Measurements from ENCODE around the gene RIMBP2. TPM values are rescaled to one million over a fixed set of nuclear protein-coding genes. Genes with fewer than 3 reads are reported as not detected.

Gene RIMBP2
- total and polyA plus RNA-seq, 9 of the 15 experiments (the other 6 are each of a cell fraction or from before 2014, with no cell fraction given): not detected

GRCh38 chr12:130545475-130545874 is 170.6 kb downstream of the RIMBP2 start:
- no peak overlapping the region for H3K4me3 ChIP-seq
- no peak overlapping the region for H3K9ac ChIP-seq (ENCODE audit: insufficient read depth in 1 of 2, low read depth in 2 of 2, low read length in 2 of 2)
- intact Hi-C loops (cut with micrococcal nuclease) (no loop called here), in situ Hi-C loops (cut with MboI) (no loop called here)
- no peaks in the 10 kb centered on the region for H3K9me3 ChIP-seq (replicated peaks; ENCODE audit: control insufficient read depth, insufficient read depth, low read depth, low read length)
- H3K9me1 ChIP-seq (ENCODE audit: control insufficient read depth, insufficient read depth, low read length): no peaks in the 10 kb centered on the region
- no TSS peak for BruUV-seq (replicated peaks)
- WGBS (ENCODE audit: insufficient coverage, low coverage, missing lambda C conversion rate): 2% methylated on average over 14 of the region's 17 CpGs
- POLR2A ChIA-PET: no interaction called here
- H3K4me2 ChIP-seq (ENCODE audit: insufficient read depth, low read length): no peak overlapping the region
- ATAC-seq (no peak), DNase-seq (ENCODE audit: extremely low read depth in 1 of 4, low spot score in 3 of 4) (no peak), FAIRE-seq (no peak)
- no peaks in the 10 kb centered on the region for H3K79me2 ChIP-seq (ENCODE audit: control insufficient read depth, insufficient read depth, low read length)
- CTCF ChIA-PET (ENCODE audit: low intra/inter-chr PET ratio): no interaction called here
- H3K27me3 ChIP-seq (ENCODE audit: control insufficient read depth in 2 of 2, insufficient read depth in 2 of 2, low read length in 2 of 2): peaks cover 0 to 3% of the 10 kb centered on the region in 2 experiments; a peak in 1 of 5 replicates
- H3K36me3 ChIP-seq (ENCODE audit: control insufficient read depth, insufficient read depth, low read length): no peaks in the 10 kb centered on the region
- no peaks in the 10 kb centered on the region for H3K4me1 ChIP-seq (replicated peaks in 1 of 2; ENCODE audit: control insufficient read depth in 2 of 2, insufficient read depth in 2 of 2, low read length in 2 of 2)
- H2AFZ ChIP-seq (ENCODE audit: low read depth, low read length): no peak overlapping the region
- no peaks in the 10 kb centered on the region for H4K20me1 ChIP-seq (replicated peaks; ENCODE audit: control insufficient read depth, insufficient read depth, low read length)
- no peak overlapping the region for H3K27ac ChIP-seq (ENCODE audit: extremely low read depth, low read depth, low read length)
- TF ChIP-seq PHF20 (IDR thresholded peaks at IDR 0.05; ENCODE audit: partially characterized antibody) (no peak), CXXC5 (CRISPR knock-in tag; IDR thresholded peaks at IDR 0.05) (no peak), MAZ (CRISPR knock-in tag; conservative IDR thresholded peaks at IDR 0.05 in 1 of 2, IDR thresholded peaks at IDR 0.05 in 1 of 2) (no peak), ZNF518B (CRISPR knock-in tag; IDR thresholded peaks at IDR 0.05) (no peak), ETV5 (CRISPR knock-in tag; IDR thresholded peaks at IDR 0.05; ENCODE audit: low read depth) (no peak), ERF (CRISPR knock-in tag; IDR thresholded peaks at IDR 0.05) (no peak), CHD7 (IDR thresholded peaks at IDR 0.05; ENCODE audit: low read depth, low read length) (no peak), MCM3 (IDR thresholded peaks at IDR 0.05) (no peak), SRSF3 (IDR thresholded peaks at IDR 0.05; ENCODE audit: insufficient read depth, low read length) (no peak)

Data from K562 (cell line).